C4-2B (cell line): ENCODE measurements around the gene SMARCA1.

Experiments
- ZFX ChIP-seq: fragments of 450-650 bp; IDR thresholded peaks from 2 replicates; pipeline ENCODE4 v1.6.1; 2017
- TF ChIP-seq, protein P1 (sequence below): fragments of 450-650 bp; conservative IDR thresholded peaks from 2 replicates; pipeline ENCODE4 v1.5.1; 2017; ENCODE audit warnings: mild to moderate bottlenecking

DNA sequence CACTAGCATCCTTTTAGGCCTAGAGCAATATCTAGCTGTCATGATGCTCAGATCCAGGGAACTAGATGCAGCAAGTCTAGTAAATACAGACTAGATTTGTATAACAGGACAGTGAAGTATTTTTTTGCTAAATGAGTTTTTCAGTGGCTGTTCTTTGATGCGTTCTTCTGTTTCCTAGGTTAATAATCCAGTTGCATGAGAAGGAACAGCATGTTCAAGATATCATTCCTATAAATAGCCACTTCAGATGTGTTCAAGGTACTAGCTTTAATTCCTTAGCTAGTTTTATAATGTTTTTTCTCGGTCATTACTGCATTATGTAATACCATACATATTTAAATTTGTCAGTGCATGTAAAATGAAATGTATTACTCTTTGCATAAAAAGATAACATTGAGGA lies 21.5 kb upstream of the SMARCA1 start:
- no peak for TF ChIP-seq ZFX
- TF ChIP-seq, protein P1, sequence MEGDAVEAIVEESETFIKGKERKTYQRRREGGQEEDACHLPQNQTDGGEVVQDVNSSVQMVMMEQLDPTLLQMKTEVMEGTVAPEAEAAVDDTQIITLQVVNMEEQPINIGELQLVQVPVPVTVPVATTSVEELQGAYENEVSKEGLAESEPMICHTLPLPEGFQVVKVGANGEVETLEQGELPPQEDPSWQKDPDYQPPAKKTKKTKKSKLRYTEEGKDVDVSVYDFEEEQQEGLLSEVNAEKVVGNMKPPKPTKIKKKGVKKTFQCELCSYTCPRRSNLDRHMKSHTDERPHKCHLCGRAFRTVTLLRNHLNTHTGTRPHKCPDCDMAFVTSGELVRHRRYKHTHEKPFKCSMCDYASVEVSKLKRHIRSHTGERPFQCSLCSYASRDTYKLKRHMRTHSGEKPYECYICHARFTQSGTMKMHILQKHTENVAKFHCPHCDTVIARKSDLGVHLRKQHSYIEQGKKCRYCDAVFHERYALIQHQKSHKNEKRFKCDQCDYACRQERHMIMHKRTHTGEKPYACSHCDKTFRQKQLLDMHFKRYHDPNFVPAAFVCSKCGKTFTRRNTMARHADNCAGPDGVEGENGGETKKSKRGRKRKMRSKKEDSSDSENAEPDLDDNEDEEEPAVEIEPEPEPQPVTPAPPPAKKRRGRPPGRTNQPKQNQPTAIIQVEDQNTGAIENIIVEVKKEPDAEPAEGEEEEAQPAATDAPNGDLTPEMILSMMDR, result no peak
